DOHH2 (cell line): ENCODE data around the gene MTM1.

ENCODE experiments used
- H3F3A ChIP-seq: fragments of 200-600 bp; sonication (generic), shearing (Covaris generic); 2 replicates; pipeline ENCODE4 v1.6.0; 2016; ENCODE audit warnings: antibody characterized with exemption, mild to moderate bottlenecking; ENCODE audit not compliant: control insufficient read depth, insufficient read depth
- H3K27ac ChIP-seq: fragments of 200-600 bp; sonication (generic); 2 replicates; pipeline ENCODE4 v1.5.1; 2014; ENCODE audit warnings: low read depth, mild to moderate bottlenecking, low read length, moderate library complexity
- H3K27me3 ChIP-seq: fragments of 200-600 bp; sonication (generic); 2 replicates; pipeline ENCODE4 v1.6.1; 2014; ENCODE audit warnings: mild to moderate bottlenecking, low read length, mixed read lengths; ENCODE audit not compliant: control insufficient read depth
- H3K36me3 ChIP-seq: fragments of 200-600 bp; sonication (generic); 2 replicates; pipeline ENCODE4 v1.6.1; 2014; ENCODE audit warnings: mild to moderate bottlenecking, low read length, moderate library complexity, mixed read lengths; ENCODE audit not compliant: control insufficient read depth
- H3K4me1 ChIP-seq: fragments of 200-600 bp; sonication (generic); 2 replicates; pipeline ENCODE4 v1.6.1; 2014; ENCODE audit warnings: mild to moderate bottlenecking, low read length, mixed read lengths; ENCODE audit not compliant: control insufficient read depth
- H3K4me2 ChIP-seq: fragments of 200-600 bp; sonication (generic); 2 replicates; pipeline ENCODE4 v1.6.0; 2014; ENCODE audit warnings: mild to moderate bottlenecking, low read length, moderate library complexity
- H3K4me3 ChIP-seq: fragments of 200-600 bp; sonication (generic); 2 replicates; pipeline ENCODE4 v1.5.1; 2014; ENCODE audit warnings: mild to moderate bottlenecking, low read length, mixed read lengths
- H3K79me2 ChIP-seq: fragments of 200-600 bp; sonication (generic); 2 replicates; pipeline ENCODE4 v1.6.1; 2014; ENCODE audit warnings: mild to moderate bottlenecking, low read length, mixed read lengths; ENCODE audit not compliant: control insufficient read depth
- H3K9me2 ChIP-seq: fragments of 200-600 bp; sonication (generic); replicated peaks from 2 replicates; pipeline ENCODE4 v1.6.1; 2014; ENCODE audit warnings: mild to moderate bottlenecking, low read length, mixed read lengths; ENCODE audit not compliant: control insufficient read depth
- H3K9me3 ChIP-seq: fragments of 200-600 bp; sonication (generic); 2 replicates; pipeline ENCODE4 v1.6.1; 2014; ENCODE audit warnings: antibody characterized with exemption, low read length, mixed read lengths; ENCODE audit not compliant: control insufficient read depth, insufficient read depth
- H4K20me1 ChIP-seq: fragments of 200-600 bp; sonication (generic); 2 replicates; pipeline ENCODE4 v1.6.0; 2014; ENCODE audit warnings: low read depth, mild to moderate bottlenecking, antibody characterized with exemption, low read length, moderate library complexity; ENCODE audit not compliant: control insufficient read depth, insufficient read depth
- EZH2phosphoT487 ChIP-seq: fragments of 200-600 bp; sonication (generic); IDR thresholded peaks from 2 replicates; pipeline ENCODE4 v1.6.1; 2017; ENCODE audit warnings: borderline replicate concordance, mild to moderate bottlenecking, antibody characterized with exemption, low read length, moderate library complexity, mixed read lengths
- TF ChIP-seq, protein P1 (sequence below): fragments of 200-600 bp; sonication (generic); IDR thresholded peaks from one replicate; pipeline ENCODE4 v1.5.1; 2014; ENCODE audit warnings: antibody characterized with exemption, mild to moderate bottlenecking, low read depth, low read length; ENCODE audit not compliant: poor library complexity, severe bottlenecking

The MTM1 gene

DNA sequence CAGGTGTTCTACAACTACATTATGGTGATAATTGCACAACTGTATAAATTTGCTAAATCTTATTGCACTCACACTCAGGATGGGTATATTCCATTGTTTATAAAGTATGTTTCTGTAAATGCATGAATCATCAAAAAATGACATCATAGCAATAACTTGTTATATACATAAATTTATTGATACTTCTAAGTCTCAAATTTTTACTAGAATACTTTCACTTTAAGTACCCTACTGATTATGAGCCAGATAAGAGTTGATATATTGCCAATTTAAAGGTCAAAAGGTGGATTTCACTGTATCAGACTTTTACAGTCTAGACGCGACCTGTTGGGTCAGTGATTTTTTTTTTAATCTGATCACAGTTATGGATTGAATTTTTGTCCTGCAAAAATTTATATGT, 87.4 kb downstream of the MTM1 start:
- Histone ChIP-seq H3K9me3 (no peaks in the 10 kb centered on the region), H3K9me2 (no peaks in the 10 kb centered on the region), H3K4me1 (no peaks in the 10 kb centered on the region), H3K27me3 (no peaks in the 10 kb centered on the region), H3K27ac (no peak overlapping the region), H3K36me3 (no peaks in the 10 kb centered on the region), H3K4me3 (no peak overlapping the region), H4K20me1 (no peaks in the 10 kb centered on the region), H3K4me2 (no peak overlapping the region), H3K79me2 (no peaks in the 10 kb centered on the region), H3F3A (no peaks in the 10 kb centered on the region)
- no peak for TF ChIP-seq EZH2phosphoT487
- TF ChIP-seq, protein P1, sequence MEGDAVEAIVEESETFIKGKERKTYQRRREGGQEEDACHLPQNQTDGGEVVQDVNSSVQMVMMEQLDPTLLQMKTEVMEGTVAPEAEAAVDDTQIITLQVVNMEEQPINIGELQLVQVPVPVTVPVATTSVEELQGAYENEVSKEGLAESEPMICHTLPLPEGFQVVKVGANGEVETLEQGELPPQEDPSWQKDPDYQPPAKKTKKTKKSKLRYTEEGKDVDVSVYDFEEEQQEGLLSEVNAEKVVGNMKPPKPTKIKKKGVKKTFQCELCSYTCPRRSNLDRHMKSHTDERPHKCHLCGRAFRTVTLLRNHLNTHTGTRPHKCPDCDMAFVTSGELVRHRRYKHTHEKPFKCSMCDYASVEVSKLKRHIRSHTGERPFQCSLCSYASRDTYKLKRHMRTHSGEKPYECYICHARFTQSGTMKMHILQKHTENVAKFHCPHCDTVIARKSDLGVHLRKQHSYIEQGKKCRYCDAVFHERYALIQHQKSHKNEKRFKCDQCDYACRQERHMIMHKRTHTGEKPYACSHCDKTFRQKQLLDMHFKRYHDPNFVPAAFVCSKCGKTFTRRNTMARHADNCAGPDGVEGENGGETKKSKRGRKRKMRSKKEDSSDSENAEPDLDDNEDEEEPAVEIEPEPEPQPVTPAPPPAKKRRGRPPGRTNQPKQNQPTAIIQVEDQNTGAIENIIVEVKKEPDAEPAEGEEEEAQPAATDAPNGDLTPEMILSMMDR = no peak

GRCh38 chrX:150663073-150663472, 94.7 kb downstream of the MTM1 start:
- Histone ChIP-seq H3K27ac (no peak overlapping the region), H3K4me1 (no peaks in the 10 kb centered on the region), H3K4me2 (no peak overlapping the region), H3K9me2 (no peaks in the 10 kb centered on the region), H3K27me3 (no peaks in the 10 kb centered on the region), H4K20me1 (no peaks in the 10 kb centered on the region), H3K36me3 (no peaks in the 10 kb centered on the region), H3K4me3 (no peak overlapping the region), H3K79me2 (no peaks in the 10 kb centered on the region), H3F3A (no peaks in the 10 kb centered on the region), H3K9me3 (no peaks in the 10 kb centered on the region)
- no peak for TF ChIP-seq EZH2phosphoT487
- TF ChIP-seq, protein P1 = no peak

DNA sequence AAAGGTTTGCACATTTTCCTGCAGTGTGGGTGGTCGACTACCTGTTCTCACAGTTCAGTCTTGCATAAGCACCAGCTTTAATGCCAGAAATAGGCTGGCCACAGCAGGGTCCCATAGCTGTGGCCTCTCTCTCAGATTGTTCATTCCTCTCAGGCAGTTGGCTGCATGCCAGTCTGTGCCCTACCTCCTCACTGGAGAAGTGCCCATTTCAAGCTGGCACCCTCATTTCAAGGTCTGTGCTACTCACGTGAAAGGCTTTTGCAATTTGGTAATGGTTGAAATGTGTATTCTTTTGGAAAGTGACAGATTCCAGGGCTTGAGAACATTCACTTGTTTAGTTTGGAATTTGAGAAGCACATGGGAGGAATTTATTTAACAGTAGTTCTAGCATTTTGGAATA, 95.9 kb downstream of the MTM1 start:
- H3F3A ChIP-seq = no peaks in the 10 kb centered on the region
- no peak overlapping the region for H3K4me3 ChIP-seq
- no peak for TF ChIP-seq EZH2phosphoT487
- TF ChIP-seq, protein P1 = no peak
- no peaks in the 10 kb centered on the region for H3K79me2 ChIP-seq
- no peak overlapping the region for H3K4me2 ChIP-seq
- H3K4me1 ChIP-seq = no peaks in the 10 kb centered on the region
- H3K27me3 ChIP-seq = no peaks in the 10 kb centered on the region
- H3K9me3 ChIP-seq = no peaks in the 10 kb centered on the region
- H3K36me3 ChIP-seq = no peaks in the 10 kb centered on the region
- H4K20me1 ChIP-seq = no peaks in the 10 kb centered on the region
- no peaks in the 10 kb centered on the region for H3K9me2 ChIP-seq
- no peak overlapping the region for H3K27ac ChIP-seq

DNA sequence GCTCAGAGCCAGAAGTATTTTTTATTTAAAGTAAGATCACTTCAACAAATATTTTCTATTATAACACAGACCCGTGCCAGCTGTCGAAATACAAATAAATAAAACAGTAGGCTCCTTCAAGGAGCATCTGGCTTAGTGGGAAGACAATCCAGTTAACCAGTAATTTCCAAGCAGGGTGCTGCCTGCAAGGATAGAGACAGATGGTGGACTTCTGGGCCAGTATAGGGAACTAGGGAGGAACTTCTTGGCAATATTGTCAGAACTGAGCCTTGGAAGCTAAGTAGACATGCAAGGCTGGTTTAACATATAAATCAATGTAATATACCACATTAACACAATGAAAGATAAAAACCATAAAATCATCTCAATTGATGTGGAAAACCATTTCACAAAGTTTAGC, 107.8 kb downstream of the MTM1 start:
- H3K4me1 ChIP-seq = no peaks in the 10 kb centered on the region
- H4K20me1 ChIP-seq = no peaks in the 10 kb centered on the region
- H3K9me2 ChIP-seq = no peaks in the 10 kb centered on the region
- H3K36me3 ChIP-seq = no peaks in the 10 kb centered on the region
- H3F3A ChIP-seq = no peaks in the 10 kb centered on the region
- no peaks in the 10 kb centered on the region for H3K79me2 ChIP-seq
- H3K27ac ChIP-seq = no peak overlapping the region
- no peak overlapping the region for H3K4me3 ChIP-seq
- TF ChIP-seq EZH2phosphoT487 = no peak
- TF ChIP-seq, protein P1 = no peak
- H3K27me3 ChIP-seq = no peaks in the 10 kb centered on the region
- H3K9me3 ChIP-seq = no peaks in the 10 kb centered on the region; the same call in 1 of the 2 replicates
- no peak overlapping the region for H3K4me2 ChIP-seq
